OCI-LY3 (cell line): ENCODE measurements around the gene KRT80.

ENCODE experiments used
- EZH2phosphoT487 ChIP-seq: fragments of 200-600 bp; shearing (Covaris generic); IDR thresholded peaks from 2 replicates; pipeline ENCODE4 v1.6.1; 2018; ENCODE audit warnings: antibody characterized with exemption, mixed run types, low read depth
- TF ChIP-seq, protein P1 (sequence below): fragments of 200-600, 300-600 bp; sonication (generic); IDR thresholded peaks from 2 replicates; pipeline ENCODE4 v1.5.1; 2014; ENCODE audit warnings: antibody characterized with exemption, low read length, low read depth

DNA sequence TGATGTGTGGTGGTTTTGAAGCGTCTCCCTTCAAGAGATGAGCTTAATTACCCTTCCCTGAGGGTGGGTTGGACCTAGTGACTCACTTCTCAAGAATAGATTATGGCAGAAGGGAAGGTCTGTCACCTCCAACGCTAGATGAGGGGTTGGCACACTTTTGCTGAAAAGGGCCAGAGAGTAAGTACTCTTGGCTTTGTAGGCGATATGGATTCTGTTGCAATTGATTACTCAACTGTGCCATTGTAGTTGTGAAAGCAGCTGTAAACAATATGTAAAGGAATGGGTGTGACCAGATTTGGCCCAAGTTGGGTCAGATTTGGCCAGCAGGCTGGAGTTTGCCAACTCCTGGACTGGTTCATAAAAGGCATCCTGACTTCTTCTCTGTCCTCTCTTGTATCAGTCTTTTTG, 59.1 kb downstream of the KRT80 start:
- TF ChIP-seq, protein P1, sequence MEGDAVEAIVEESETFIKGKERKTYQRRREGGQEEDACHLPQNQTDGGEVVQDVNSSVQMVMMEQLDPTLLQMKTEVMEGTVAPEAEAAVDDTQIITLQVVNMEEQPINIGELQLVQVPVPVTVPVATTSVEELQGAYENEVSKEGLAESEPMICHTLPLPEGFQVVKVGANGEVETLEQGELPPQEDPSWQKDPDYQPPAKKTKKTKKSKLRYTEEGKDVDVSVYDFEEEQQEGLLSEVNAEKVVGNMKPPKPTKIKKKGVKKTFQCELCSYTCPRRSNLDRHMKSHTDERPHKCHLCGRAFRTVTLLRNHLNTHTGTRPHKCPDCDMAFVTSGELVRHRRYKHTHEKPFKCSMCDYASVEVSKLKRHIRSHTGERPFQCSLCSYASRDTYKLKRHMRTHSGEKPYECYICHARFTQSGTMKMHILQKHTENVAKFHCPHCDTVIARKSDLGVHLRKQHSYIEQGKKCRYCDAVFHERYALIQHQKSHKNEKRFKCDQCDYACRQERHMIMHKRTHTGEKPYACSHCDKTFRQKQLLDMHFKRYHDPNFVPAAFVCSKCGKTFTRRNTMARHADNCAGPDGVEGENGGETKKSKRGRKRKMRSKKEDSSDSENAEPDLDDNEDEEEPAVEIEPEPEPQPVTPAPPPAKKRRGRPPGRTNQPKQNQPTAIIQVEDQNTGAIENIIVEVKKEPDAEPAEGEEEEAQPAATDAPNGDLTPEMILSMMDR, result no peak
- no peak for TF ChIP-seq EZH2phosphoT487
